RWPE1 (cell line): ENCODE results near the gene LENEP.
"Not testable (repeated sequence)": the region's sequence is repeated elsewhere in the genome, so short reads cannot be mapped to it uniquely, and the experiment has no call there.

Source experiments
- CTCF ChIA-PET: fragments of 350-600 bp; sonication (Branson Sonifier 250); formaldehyde crosslinking; extraction: SDS; loops from one replicate; lab custom pipeline; 2021; lab: Yijun Ruan, JAX
- POLR2A ChIA-PET: fragments of 400-600 bp; formaldehyde crosslinking; extraction: SDS; loops from one replicate; lab custom pipeline; 2020; ENCODE audit warnings: antibody characterized with exemption; ENCODE audit not compliant: low non-redundant PET; lab: Yijun Ruan, JAX
- DNase-seq: peaks from one replicate; pipeline ENCODE4 v3.0.0; 2012; ENCODE audit warnings: low spot score
- H3K27ac ChIP-seq: fragments of 450-650 bp; 2 replicates; pipeline ENCODE4 v1.5.1; 2017
- CTCF ChIP-seq: fragments of 450-650 bp; conservative IDR thresholded peaks from 2 replicates; pipeline ENCODE4 v1.5.1; 2017; ENCODE audit warnings: low read depth, mild to moderate bottlenecking

LENEP gene

GRCh38 chr1:154990276-154990675 lies 3.1 kb upstream of the LENEP start:
- no peak for DNase-seq
- peak overlapping the region; percentile 54 for H3K27ac ChIP-seq
- ChIA-PET POLR2A (no interaction called here), CTCF (interaction anchor here (0.5 to 1.1 kb wide), 4 partner anchors 10 to 537 kb away, joined by 3 to 5 read pairs (median 4); partner anchors contain the start of gene PBXIP1)
- no peak for TF ChIP-seq CTCF

- no peak for DNase-seq
- CTCF ChIA-PET = interaction anchor here (0.9 to 5.0 kb wide), 2 partner anchors 24 to 37 kb away, joined by 4 to 22 read pairs; partner anchors contain the start of gene PBXIP1
- TF ChIP-seq CTCF = no peak
- POLR2A ChIA-PET = interaction anchor here (0.6 kb wide), 2 partner anchors 9 to 82 kb away, joined by 3 to 8 read pairs; no protein-coding TSS in a partner anchor
- H3K27ac ChIP-seq = peak overlapping the region; percentile 71
Observed at GRCh38 chr1:154992721-154993571, 440 bp upstream of the LENEP start.

GRCh38 chr1:154994269-154994587 lies 842 bp downstream of the LENEP start:
- CTCF ChIA-PET = interaction anchor here (0.6 to 5.0 kb wide), 3 partner anchors 20 to 32 kb away, joined by 3 to 22 read pairs (median 3); no protein-coding TSS in a partner anchor
- TF ChIP-seq CTCF = no peak
- DNase-seq = no peak
- POLR2A ChIA-PET = no interaction called here
- peak overlapping the region; percentile 71 for H3K27ac ChIP-seq

GRCh38 chr1:154994591-154994990 lies 1.2 kb downstream of the LENEP start:
- peak overlapping the region; percentile 71 for H3K27ac ChIP-seq
- no peak for DNase-seq
- POLR2A ChIA-PET = interaction anchor here (0.6 kb wide), 1 partner anchor 9 kb away, joined by 6 read pairs; no protein-coding TSS in a partner anchor
- no peak for TF ChIP-seq CTCF
- CTCF ChIA-PET = interaction anchor here (0.8 to 5.0 kb wide), 3 partner anchors 10 to 32 kb away, joined by 3 to 22 read pairs (median 7); no protein-coding TSS in a partner anchor

GRCh38 chr1:154995301-154995983 lies 2.1 kb downstream of the LENEP start:
- POLR2A ChIA-PET = interaction anchor here (0.7 kb wide), 1 partner anchor 11 kb away, joined by 3 read pairs; no protein-coding TSS in a partner anchor
- DNase-seq = not testable (repeated sequence)
- CTCF ChIA-PET = interaction anchor here (0.6 to 5.0 kb wide), 5 partner anchors 11 to 128 kb away, joined by 3 to 22 read pairs (median 6); no protein-coding TSS in a partner anchor
- peak; percentile 54 for TF ChIP-seq CTCF
- H3K27ac ChIP-seq = peak overlapping the region; percentile 71
